WTC11 (cell line): ENCODE results near the gene ENTREP1. TPM values are rescaled to one million over a fixed set of nuclear protein-coding genes. Genes with fewer than 3 reads are reported as not detected.
"Not testable (repeated sequence)": the region's sequence is repeated elsewhere in the genome, so short reads cannot be mapped to it uniquely, and the experiment has no call there.

Source experiments
- ATAC-seq: fragments of 200-7000 bp; cut with Tn5 transposase; 2 replicates; pipeline ENCODE4 v1.10.0; 2021; ENCODE audit warnings: mild to moderate bottlenecking, moderate library complexity
- CTCF ChIA-PET: fragments of 300-600 bp; sonication (Branson Sonifier 250); formaldehyde crosslinking; loops from one replicate; lab custom pipeline; 2021; ENCODE audit warnings: antibody characterized with exemption; lab: Charles Lee
- POLR2A ChIA-PET: fragments of 350-600 bp; sonication (Branson Sonifier 250); formaldehyde crosslinking; loops from one replicate; lab custom pipeline; 2021; ENCODE audit warnings: antibody characterized with exemption; lab: Charles Lee
- DNase-seq: peaks from one replicate; pipeline ENCODE4 v3.0.0; 2021; ENCODE audit warnings: low spot score
- H3K27ac Mint-ChIP-seq: 2 replicates; pipeline ENCODE4 v1.8.0; 2021; ENCODE audit warnings: mixed read lengths
- H3K27me3 Mint-ChIP-seq: 2 replicates; pipeline ENCODE4 v1.8.0; 2021; ENCODE audit warnings: low read depth, mild to moderate bottlenecking, moderate library complexity, mixed read lengths
- H3K36me3 Mint-ChIP-seq: 2 replicates; pipeline ENCODE4 v1.8.0; 2021; ENCODE audit warnings: mixed read lengths
- H3K4me1 Mint-ChIP-seq: 2 replicates; pipeline ENCODE4 v1.8.0; 2022; ENCODE audit warnings: mixed read lengths
- H3K4me3 Mint-ChIP-seq: 2 replicates; pipeline ENCODE4 v1.8.0; 2021; ENCODE audit warnings: mild to moderate bottlenecking, moderate library complexity, mixed read lengths
- H3K9me3 Mint-ChIP-seq: 2 replicates; pipeline ENCODE4 v1.8.0; 2021; ENCODE audit warnings: mixed read lengths
- GABPB1 ChIP-seq: sonication (generic); formaldehyde crosslinking; IDR thresholded peaks from 2 replicates; pipeline ENCODE4 v1.8.1; 2023; ENCODE audit warnings: mild to moderate bottlenecking, missing genetic modification reagents
- KAT7 ChIP-seq: sonication (generic); formaldehyde crosslinking; IDR thresholded peaks from 2 replicates; pipeline ENCODE4 v1.8.1; 2023; ENCODE audit warnings: missing genetic modification reagents, mild to moderate bottlenecking, borderline replicate concordance
- NFE2L1 ChIP-seq: sonication (generic); formaldehyde crosslinking; IDR thresholded peaks from 2 replicates; pipeline ENCODE4 v1.8.1; 2023; ENCODE audit warnings: missing genetic modification reagents
- NFYB ChIP-seq: sonication (generic); formaldehyde crosslinking; conservative IDR thresholded peaks from 2 replicates; pipeline ENCODE4 v1.8.0; 2022; ENCODE audit warnings: low read depth, missing genetic modification reagents
- TP53 ChIP-seq: sonication (generic); formaldehyde crosslinking; IDR thresholded peaks from 2 replicates; pipeline ENCODE4 v1.8.1; 2023; ENCODE audit warnings: mild to moderate bottlenecking, missing genetic modification reagents
- total RNA-seq: library from RNA; stranded (reverse); gene quantifications from 3 replicates; pipeline ENCODE4 v1.2.3, GENCODE V29; 2021
- TF ChIP-seq, protein P1 (sequence below): sonication (generic); formaldehyde crosslinking; IDR thresholded peaks from 2 replicates; pipeline ENCODE4 v1.8.1; 2022; ENCODE audit warnings: mild to moderate bottlenecking, moderate library complexity, missing genetic modification reagents
- TF ChIP-seq, protein P2 (sequence below): sonication (generic); formaldehyde crosslinking; IDR thresholded peaks from 2 replicates; pipeline ENCODE4 v1.8.0; 2022; ENCODE audit warnings: mild to moderate bottlenecking, missing genetic modification reagents
- TF ChIP-seq, protein P3 (sequence below): sonication (generic); formaldehyde crosslinking; IDR thresholded peaks from 2 replicates; pipeline ENCODE4 v1.8.1; 2023; ENCODE audit warnings: mild to moderate bottlenecking, missing genetic modification reagents, moderate library complexity
- TF ChIP-seq, protein P4 (sequence below): sonication (generic); formaldehyde crosslinking; IDR thresholded peaks from 2 replicates; pipeline ENCODE4 v1.8.0; 2022; ENCODE audit warnings: missing genetic modification reagents
- TF ChIP-seq, protein P5 (sequence below): fragments of 250-450 bp; sonication (Bioruptor Pico); IDR thresholded peaks from 2 replicates; pipeline ENCODE4 v2.1.2; 2022; ENCODE audit warnings: mild to moderate bottlenecking, moderate library complexity
- TF ChIP-seq, protein P6 (sequence below): fragments of 250-450 bp; sonication (Bioruptor Pico); IDR thresholded peaks from 2 replicates; pipeline ENCODE4 v1.9.0; 2021; ENCODE audit warnings: mild to moderate bottlenecking, borderline replicate concordance

Gene ENTREP1
- total RNA-seq, 1 experiment from 2014 or later: 22.4 TPM

DNA sequence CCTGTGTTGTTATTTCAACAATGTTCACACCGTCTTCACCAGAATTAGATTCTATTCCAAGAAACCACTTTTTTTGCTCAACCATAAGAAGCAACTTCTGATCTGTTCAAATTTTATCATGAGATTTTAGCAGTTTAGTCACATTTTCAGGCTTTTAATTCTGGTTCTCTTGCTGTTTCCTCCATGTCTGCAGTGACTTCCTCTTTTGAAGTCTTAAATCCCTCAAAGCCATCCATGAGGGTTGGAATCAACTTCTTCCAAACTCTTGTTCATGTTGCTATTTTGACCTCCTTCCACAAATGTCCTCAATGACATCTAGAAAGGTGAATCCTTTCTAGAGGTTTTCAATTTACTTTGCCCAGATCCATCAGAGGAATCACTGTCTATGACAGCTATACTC, 25.7 kb upstream of the ENTREP1 start (continued):
- TF ChIP-seq TP53 (CRISPR knock-in tag) (no peak), KAT7 (CRISPR knock-in tag) (no peak), GABPB1 (CRISPR knock-in tag) (no peak), NFE2L1 (no peak)
- TF ChIP-seq, protein P1, sequence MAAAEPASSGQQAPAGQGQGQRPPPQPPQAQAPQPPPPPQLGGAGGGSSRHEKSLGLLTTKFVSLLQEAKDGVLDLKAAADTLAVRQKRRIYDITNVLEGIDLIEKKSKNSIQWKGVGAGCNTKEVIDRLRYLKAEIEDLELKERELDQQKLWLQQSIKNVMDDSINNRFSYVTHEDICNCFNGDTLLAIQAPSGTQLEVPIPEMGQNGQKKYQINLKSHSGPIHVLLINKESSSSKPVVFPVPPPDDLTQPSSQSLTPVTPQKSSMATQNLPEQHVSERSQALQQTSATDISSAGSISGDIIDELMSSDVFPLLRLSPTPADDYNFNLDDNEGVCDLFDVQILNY: no peak
- TF ChIP-seq, protein P2, sequence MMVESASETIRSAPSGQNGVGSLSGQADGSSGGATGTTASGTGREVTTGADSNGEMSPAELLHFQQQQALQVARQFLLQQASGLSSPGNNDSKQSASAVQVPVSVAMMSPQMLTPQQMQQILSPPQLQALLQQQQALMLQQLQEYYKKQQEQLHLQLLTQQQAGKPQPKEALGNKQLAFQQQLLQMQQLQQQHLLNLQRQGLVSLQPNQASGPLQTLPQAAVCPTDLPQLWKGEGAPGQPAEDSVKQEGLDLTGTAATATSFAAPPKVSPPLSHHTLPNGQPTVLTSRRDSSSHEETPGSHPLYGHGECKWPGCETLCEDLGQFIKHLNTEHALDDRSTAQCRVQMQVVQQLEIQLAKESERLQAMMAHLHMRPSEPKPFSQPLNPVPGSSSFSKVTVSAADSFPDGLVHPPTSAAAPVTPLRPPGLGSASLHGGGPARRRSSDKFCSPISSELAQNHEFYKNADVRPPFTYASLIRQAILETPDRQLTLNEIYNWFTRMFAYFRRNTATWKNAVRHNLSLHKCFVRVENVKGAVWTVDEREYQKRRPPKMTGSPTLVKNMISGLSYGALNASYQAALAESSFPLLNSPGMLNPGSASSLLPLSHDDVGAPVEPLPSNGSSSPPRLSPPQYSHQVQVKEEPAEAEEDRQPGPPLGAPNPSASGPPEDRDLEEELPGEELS (CRISPR knock-in tag): no peak

DNA sequence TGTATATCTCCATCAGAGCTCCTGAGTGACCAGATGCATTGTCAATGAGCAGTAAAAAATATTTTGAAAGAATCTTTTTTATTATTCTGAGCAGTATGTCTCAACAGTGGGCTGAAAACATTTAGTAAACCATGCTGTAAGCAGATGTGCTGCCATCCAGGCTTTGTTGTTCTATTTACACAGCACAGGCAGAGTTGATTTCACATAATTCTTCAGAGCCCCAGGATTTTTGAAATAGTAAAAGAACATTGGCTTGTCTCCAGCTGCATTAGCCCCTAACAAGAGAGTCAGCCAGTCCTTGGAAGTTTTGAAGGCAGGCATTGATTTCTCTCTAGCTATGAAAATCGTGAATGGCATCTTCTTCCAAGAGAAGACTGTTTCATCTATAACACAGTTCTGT, 25.2 kb upstream of the ENTREP1 start:
- H3K4me3 Mint-ChIP-seq: no peak overlapping the region
- ChIA-PET POLR2A (no interaction called here), CTCF (no interaction called here)
- H3K27me3 Mint-ChIP-seq: no peaks in the 10 kb centered on the region
- peaks cover 4% of the 10 kb centered on the region for H3K36me3 Mint-ChIP-seq
- peaks cover 11% of the 10 kb centered on the region for H3K9me3 Mint-ChIP-seq
- DNase-seq: no peak
- no peak overlapping the region for H3K27ac Mint-ChIP-seq
- TF ChIP-seq, protein P3, sequence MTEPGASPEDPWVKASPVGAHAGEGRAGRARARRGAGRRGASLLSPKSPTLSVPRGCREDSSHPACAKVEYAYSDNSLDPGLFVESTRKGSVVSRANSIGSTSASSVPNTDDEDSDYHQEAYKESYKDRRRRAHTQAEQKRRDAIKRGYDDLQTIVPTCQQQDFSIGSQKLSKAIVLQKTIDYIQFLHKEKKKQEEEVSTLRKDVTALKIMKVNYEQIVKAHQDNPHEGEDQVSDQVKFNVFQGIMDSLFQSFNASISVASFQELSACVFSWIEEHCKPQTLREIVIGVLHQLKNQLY (CRISPR knock-in tag): no peak
- TF ChIP-seq, protein P4, sequence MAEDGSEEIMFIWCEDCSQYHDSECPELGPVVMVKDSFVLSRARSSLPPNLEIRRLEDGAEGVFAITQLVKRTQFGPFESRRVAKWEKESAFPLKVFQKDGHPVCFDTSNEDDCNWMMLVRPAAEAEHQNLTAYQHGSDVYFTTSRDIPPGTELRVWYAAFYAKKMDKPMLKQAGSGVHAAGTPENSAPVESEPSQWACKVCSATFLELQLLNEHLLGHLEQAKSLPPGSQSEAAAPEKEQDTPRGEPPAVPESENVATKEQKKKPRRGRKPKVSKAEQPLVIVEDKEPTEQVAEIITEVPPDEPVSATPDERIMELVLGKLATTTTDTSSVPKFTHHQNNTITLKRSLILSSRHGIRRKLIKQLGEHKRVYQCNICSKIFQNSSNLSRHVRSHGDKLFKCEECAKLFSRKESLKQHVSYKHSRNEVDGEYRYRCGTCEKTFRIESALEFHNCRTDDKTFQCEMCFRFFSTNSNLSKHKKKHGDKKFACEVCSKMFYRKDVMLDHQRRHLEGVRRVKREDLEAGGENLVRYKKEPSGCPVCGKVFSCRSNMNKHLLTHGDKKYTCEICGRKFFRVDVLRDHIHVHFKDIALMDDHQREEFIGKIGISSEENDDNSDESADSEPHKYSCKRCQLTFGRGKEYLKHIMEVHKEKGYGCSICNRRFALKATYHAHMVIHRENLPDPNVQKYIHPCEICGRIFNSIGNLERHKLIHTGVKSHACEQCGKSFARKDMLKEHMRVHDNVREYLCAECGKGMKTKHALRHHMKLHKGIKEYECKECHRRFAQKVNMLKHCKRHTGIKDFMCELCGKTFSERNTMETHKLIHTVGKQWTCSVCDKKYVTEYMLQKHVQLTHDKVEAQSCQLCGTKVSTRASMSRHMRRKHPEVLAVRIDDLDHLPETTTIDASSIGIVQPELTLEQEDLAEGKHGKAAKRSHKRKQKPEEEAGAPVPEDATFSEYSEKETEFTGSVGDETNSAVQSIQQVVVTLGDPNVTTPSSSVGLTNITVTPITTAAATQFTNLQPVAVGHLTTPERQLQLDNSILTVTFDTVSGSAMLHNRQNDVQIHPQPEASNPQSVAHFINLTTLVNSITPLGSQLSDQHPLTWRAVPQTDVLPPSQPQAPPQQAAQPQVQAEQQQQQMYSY (CRISPR knock-in tag): no peak
- H3K4me1 Mint-ChIP-seq: peaks cover 4% of the 10 kb centered on the region; the same call in 1 of the 2 replicates
- ATAC-seq: no peak

DNA sequence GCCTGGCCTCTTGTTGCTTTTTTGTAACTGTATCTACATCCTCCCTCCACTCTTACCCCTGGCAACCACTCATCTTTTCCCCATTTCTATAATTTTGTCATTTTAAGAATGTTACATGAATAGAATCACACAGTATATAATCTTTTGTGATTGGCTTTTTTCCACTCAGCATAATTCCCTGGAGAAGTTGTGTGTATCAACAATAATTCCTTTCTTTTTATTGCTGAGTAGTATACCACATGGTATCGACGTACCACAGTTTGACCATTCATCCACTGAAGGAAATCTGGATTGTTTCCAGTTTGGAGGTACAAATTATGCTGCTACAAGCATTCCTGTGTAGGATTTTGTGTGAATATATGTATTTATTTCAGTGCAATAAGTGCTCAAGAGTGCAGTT, 21.7 kb upstream of the ENTREP1 start:
- Mint-ChIP-seq H3K27ac (no peak overlapping the region), H3K9me3 (peaks cover 26% of the 10 kb centered on the region), H3K4me3 (no peak overlapping the region), H3K36me3 (peaks cover 10% of the 10 kb centered on the region), H3K4me1 (peaks cover 22% of the 10 kb centered on the region), H3K27me3 (no peaks in the 10 kb centered on the region)
- ATAC-seq (no peak), DNase-seq (no peak)
- ChIA-PET CTCF (no interaction called here), POLR2A (no interaction called here)
- TF ChIP-seq, protein P5, sequence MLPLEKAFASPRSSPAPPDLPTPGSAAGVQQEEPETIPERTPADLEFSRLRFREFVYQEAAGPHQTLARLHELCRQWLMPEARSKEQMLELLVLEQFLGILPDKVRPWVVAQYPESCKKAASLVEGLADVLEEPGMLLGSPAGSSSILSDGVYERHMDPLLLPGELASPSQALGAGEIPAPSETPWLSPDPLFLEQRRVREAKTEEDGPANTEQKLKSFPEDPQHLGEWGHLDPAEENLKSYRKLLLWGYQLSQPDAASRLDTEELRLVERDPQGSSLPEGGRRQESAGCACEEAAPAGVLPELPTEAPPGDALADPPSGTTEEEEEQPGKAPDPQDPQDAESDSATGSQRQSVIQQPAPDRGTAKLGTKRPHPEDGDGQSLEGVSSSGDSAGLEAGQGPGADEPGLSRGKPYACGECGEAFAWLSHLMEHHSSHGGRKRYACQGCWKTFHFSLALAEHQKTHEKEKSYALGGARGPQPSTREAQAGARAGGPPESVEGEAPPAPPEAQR: no peak
- TF ChIP-seq NFYB (CRISPR knock-in tag): no peak
- TF ChIP-seq, protein P6, sequence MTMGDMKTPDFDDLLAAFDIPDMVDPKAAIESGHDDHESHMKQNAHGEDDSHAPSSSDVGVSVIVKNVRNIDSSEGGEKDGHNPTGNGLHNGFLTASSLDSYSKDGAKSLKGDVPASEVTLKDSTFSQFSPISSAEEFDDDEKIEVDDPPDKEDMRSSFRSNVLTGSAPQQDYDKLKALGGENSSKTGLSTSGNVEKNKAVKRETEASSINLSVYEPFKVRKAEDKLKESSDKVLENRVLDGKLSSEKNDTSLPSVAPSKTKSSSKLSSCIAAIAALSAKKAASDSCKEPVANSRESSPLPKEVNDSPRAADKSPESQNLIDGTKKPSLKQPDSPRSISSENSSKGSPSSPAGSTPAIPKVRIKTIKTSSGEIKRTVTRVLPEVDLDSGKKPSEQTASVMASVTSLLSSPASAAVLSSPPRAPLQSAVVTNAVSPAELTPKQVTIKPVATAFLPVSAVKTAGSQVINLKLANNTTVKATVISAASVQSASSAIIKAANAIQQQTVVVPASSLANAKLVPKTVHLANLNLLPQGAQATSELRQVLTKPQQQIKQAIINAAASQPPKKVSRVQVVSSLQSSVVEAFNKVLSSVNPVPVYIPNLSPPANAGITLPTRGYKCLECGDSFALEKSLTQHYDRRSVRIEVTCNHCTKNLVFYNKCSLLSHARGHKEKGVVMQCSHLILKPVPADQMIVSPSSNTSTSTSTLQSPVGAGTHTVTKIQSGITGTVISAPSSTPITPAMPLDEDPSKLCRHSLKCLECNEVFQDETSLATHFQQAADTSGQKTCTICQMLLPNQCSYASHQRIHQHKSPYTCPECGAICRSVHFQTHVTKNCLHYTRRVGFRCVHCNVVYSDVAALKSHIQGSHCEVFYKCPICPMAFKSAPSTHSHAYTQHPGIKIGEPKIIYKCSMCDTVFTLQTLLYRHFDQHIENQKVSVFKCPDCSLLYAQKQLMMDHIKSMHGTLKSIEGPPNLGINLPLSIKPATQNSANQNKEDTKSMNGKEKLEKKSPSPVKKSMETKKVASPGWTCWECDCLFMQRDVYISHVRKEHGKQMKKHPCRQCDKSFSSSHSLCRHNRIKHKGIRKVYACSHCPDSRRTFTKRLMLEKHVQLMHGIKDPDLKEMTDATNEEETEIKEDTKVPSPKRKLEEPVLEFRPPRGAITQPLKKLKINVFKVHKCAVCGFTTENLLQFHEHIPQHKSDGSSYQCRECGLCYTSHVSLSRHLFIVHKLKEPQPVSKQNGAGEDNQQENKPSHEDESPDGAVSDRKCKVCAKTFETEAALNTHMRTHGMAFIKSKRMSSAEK: no peak

DNA sequence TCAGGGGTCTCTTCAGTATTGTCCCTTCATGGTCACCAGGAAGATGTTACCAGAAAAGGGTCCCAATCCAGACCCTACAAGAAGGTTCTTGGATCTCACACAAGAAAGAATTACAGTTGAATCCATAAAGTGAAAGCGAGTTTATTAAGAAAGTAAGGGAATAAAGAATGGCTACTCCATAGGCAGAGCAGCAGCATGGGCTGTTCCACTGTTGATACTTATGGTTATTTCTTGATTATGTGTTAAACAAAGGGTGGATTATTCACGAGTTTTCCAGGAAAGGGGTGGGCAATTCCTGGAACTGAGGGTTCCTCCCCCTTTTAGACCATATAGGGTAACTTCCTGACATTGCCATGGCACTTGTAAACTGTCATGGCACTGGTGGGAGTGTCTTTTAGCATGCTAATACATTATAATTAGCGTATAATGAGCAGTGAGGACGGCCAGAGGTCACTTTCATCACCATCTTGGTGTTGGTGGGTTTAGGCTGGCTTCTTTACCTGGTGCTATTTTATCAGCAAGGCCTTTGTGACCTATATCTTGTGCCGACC, 18.0 kb upstream of the ENTREP1 start:
- H3K27me3 Mint-ChIP-seq, CTCF ChIA-PET, H3K4me3 Mint-ChIP-seq, ATAC-seq, DNase-seq: not testable (repeated sequence)
- H3K4me1 Mint-ChIP-seq: peaks cover 33% of the 10 kb centered on the region
- POLR2A ChIA-PET: interaction anchor here (1.2 kb wide), 1 partner anchor 12 kb away, joined by 5 read pairs; no protein-coding TSS in a partner anchor
- peaks cover 38% of the 10 kb centered on the region for H3K36me3 Mint-ChIP-seq
- peak overlapping the region; percentile 98 for H3K27ac Mint-ChIP-seq
- peaks cover 46% of the 10 kb centered on the region for H3K9me3 Mint-ChIP-seq
